ENCODE data around the gene TSHZ3.

DNA sequence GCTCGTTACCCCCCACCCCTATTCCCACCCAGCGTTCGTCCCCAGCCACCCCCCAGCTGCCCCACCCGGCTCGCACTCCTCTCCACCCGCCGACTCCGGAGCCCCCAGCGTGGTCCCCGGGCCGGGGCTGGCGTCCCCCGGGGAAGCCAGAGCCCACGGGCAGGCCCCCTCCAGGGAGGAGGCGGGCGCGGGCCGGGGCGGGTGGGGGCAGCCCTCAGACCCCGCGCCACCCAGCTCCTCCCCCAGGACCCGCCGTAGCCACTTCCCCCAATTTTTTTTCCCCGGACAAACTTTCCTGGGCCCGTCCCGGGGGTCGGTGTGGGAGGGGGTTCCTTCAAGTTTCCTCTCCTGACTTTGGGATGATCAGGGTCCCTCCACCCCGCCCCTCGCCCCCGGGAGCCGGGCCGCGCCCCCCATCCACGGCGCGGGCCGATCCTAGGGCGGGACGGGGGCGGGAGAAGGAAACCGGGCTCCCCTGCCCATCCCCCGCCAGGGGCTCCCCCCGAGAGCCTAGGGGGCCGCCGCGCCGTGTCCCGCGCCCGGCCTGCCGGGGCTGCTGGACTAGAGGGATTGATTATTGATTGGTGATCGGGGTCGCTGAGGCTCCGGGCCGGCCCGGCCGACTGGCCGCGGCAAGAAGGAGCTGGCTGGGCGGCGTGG, 927 bp upstream of the TSHZ3 start:
- TF ChIP-seq, protein P1, sequence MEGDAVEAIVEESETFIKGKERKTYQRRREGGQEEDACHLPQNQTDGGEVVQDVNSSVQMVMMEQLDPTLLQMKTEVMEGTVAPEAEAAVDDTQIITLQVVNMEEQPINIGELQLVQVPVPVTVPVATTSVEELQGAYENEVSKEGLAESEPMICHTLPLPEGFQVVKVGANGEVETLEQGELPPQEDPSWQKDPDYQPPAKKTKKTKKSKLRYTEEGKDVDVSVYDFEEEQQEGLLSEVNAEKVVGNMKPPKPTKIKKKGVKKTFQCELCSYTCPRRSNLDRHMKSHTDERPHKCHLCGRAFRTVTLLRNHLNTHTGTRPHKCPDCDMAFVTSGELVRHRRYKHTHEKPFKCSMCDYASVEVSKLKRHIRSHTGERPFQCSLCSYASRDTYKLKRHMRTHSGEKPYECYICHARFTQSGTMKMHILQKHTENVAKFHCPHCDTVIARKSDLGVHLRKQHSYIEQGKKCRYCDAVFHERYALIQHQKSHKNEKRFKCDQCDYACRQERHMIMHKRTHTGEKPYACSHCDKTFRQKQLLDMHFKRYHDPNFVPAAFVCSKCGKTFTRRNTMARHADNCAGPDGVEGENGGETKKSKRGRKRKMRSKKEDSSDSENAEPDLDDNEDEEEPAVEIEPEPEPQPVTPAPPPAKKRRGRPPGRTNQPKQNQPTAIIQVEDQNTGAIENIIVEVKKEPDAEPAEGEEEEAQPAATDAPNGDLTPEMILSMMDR (IDR thresholded peaks at IDR 0.05): no peak
- TF ChIP-seq POLR2AphosphoS5 (IDR thresholded peaks at IDR 0.05) (no peak), POLR2A (IDR thresholded peaks at IDR 0.05) (no peak), EP300 (IDR thresholded peaks at IDR 0.05) (no peak)

All from sigmoid colon (tissue), 4 donors.